A172 (cell line): Measurements from ENCODE around the gene REXO1. TPM values are rescaled to one million over a fixed set of nuclear protein-coding genes. Genes with fewer than 3 reads are reported as not detected.

Source experiments
- DNase-seq: peaks from one replicate; pipeline ENCODE4 v3.0.0-alpha.2; 2015; ENCODE audit warnings: low spot score
- total RNA-seq: library from RNA; depleted of rRNA; stranded (reverse); fragments of >200 nt; shearing (Covaris generic); gene quantifications from 2 replicates; pipeline ENCODE4 v1.2.3, GENCODE V29; 2014; rRNA removed

The REXO1 gene
- total RNA-seq, 1 experiment from 2014 or later = 30.4 TPM

GRCh38 chr19:1767464-1767933, 80.8 kb downstream of the REXO1 start:
- DNase-seq = no peak

- no peak for DNase-seq
Observed at GRCh38 chr19:1766800-1767352, 81.4 kb downstream of the REXO1 start.

GRCh38 chr19:1765904-1766799, 82.1 kb downstream of the REXO1 start:
- DNase-seq = no peak

Other genes starting within 250 kb of the REXO1 start
- gene UQCR11, start 243.0 kb downstream of the REXO1 start, total RNA-seq = 74.2 and 88.5 TPM in 2 replicates
- gene TCF3, start 195.9 kb downstream of the REXO1 start, total RNA-seq = 219 and 238 TPM in 2 replicates
- gene ONECUT3, start 95.0 kb downstream of the REXO1 start, total RNA-seq = not detected in 2 replicates
- gene ATP8B3, start 36.2 kb downstream of the REXO1 start, total RNA-seq = 8.6 and 12.4 TPM in 2 replicates
- 8.2 and 11.5 TPM in 2 replicates for gene KLF16, start 15.1 kb upstream of the REXO1 start, total RNA-seq
- 72.6 and 120 TPM in 2 replicates for gene ABHD17A, start 37.0 kb upstream of the REXO1 start, total RNA-seq
- gene ADAT3, start 56.9 kb upstream of the REXO1 start, total RNA-seq = 2.3 and 3.7 TPM in 2 replicates
- gene SCAMP4, start 56.9 kb upstream of the REXO1 start, total RNA-seq = 71.1 and 134 TPM in 2 replicates
- gene CSNK1G2, start 92.7 kb upstream of the REXO1 start, total RNA-seq = 83.5 and 88.1 TPM in 2 replicates
- gene BTBD2, start 167.2 kb upstream of the REXO1 start, total RNA-seq = 54.7 and 60.4 TPM in 2 replicates
- 40.4 and 53.8 TPM in 2 replicates for gene MKNK2, start 202.8 kb upstream of the REXO1 start, total RNA-seq
- 17.4 and 21.5 TPM in 2 replicates for gene MOB3A, start 247.8 kb upstream of the REXO1 start, total RNA-seq
- gene IZUMO4, start 248.4 kb upstream of the REXO1 start, total RNA-seq = 2.7 and 2.8 TPM in 2 replicates